Epithelial cell of esophagus (primary cell): ENCODE data around the gene ANKRD63.

ENCODE experiments used
- DNase-seq: peaks from one replicate; pipeline ENCODE4 v3.0.0; 2010; ENCODE audit warnings: low read depth
- H3K4me3 ChIP-seq: 2 replicates; pipeline ENCODE4 v1.5.1; 2011; ENCODE audit warnings: mild to moderate bottlenecking, low read length, control low read depth
- TF ChIP-seq, protein P1 (sequence below): IDR thresholded peaks from 2 replicates; pipeline ENCODE4 v1.5.1; 2011; ENCODE audit warnings: low read depth, mild to moderate bottlenecking, low read length, control low read depth, inconsistent platforms; ENCODE audit not compliant: insufficient read depth; ENCODE audit errors: missing control alignments

ANKRD63 gene

DNA sequence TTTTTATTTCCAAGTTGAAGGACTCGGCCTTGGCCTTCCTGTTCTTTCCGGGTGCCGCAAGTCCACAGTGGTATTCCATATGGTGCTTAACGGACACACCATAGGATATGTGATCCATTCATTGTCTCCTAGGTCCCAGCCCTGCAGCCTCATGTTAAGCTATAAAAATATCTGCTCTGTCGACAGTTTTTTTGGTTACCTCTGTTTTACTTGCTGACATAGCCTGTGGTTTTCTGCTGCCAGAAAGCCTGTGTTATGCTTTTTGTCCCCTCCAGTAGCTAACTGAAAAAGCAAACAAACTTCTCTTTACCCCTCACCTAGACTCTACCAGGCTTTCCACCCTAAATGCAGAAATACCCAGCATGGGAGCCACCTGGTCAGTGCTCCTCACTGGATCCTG is 45.9 kb upstream of the ANKRD63 start:
- no peak for DNase-seq
- TF ChIP-seq, protein P1, sequence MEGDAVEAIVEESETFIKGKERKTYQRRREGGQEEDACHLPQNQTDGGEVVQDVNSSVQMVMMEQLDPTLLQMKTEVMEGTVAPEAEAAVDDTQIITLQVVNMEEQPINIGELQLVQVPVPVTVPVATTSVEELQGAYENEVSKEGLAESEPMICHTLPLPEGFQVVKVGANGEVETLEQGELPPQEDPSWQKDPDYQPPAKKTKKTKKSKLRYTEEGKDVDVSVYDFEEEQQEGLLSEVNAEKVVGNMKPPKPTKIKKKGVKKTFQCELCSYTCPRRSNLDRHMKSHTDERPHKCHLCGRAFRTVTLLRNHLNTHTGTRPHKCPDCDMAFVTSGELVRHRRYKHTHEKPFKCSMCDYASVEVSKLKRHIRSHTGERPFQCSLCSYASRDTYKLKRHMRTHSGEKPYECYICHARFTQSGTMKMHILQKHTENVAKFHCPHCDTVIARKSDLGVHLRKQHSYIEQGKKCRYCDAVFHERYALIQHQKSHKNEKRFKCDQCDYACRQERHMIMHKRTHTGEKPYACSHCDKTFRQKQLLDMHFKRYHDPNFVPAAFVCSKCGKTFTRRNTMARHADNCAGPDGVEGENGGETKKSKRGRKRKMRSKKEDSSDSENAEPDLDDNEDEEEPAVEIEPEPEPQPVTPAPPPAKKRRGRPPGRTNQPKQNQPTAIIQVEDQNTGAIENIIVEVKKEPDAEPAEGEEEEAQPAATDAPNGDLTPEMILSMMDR: no peak
- H3K4me3 ChIP-seq: no peak overlapping the region

DNA sequence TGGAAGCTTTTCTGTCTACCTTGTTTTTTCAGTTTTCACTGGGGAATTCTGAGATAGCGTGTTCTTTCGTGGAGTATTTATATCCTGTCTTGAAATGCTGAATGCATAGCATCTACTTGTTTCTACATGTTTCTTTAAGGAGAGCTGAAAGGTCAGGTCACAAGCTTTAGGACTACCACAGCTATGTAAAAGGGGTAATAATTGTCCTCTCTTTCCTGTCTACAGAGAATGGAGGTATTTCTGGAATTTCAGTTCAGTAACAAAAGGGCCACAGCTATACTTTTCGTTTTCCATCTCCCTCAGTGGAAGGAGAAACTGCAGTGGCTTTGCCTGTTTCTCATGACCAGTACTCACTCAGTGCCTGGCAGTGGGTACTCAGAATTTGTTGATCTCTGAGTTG is 45.3 kb upstream of the ANKRD63 start:
- no peak overlapping the region for H3K4me3 ChIP-seq
- no peak for DNase-seq
- TF ChIP-seq, protein P1: no peak

GRCh38 chr15:40327457-40327856 is 44.6 kb upstream of the ANKRD63 start:
- H3K4me3 ChIP-seq: no peak overlapping the region
- no peak for DNase-seq
- TF ChIP-seq, protein P1: no peak

- no peak for DNase-seq
- no peak overlapping the region for H3K4me3 ChIP-seq
- TF ChIP-seq, protein P1: no peak
Observed at GRCh38 chr15:40325700-40326099, 42.8 kb upstream of the ANKRD63 start.

- TF ChIP-seq, protein P1: no peak
- no peak for DNase-seq
- H3K4me3 ChIP-seq: peak overlapping the region; percentile 53
Observed at GRCh38 chr15:40325188-40325587, 42.3 kb upstream of the ANKRD63 start.

GRCh38 chr15:40323953-40324937 is 41.4 kb upstream of the ANKRD63 start:
- H3K4me3 ChIP-seq: peak overlapping the region; percentile 53
- TF ChIP-seq, protein P1: no peak
- no peak for DNase-seq
